Activated naive CD4-positive, alpha-beta T cell treated with anti-CD3 and anti-CD28 coated beads for 36 hours (primary cell): Measurements from ENCODE around the gene AQP1. TPM values are rescaled to one million over a fixed set of nuclear protein-coding genes. Genes with fewer than 3 reads are reported as not detected.

Source experiments
- CTCF ChIA-PET: fragments of 350-600 bp; sonication (Branson Sonifier 250); formaldehyde crosslinking; loops from one replicate; lab custom pipeline; 2021; ENCODE audit warnings: antibody characterized with exemption; lab: Charles Lee
- DNase-seq: peaks from one replicate; pipeline ENCODE4 v3.0.0-alpha.2; 2020
- H3K27ac Mint-ChIP-seq: one replicate; pipeline ENCODE4 v1.8.0; 2021; ENCODE audit warnings: mild to moderate bottlenecking, mixed read lengths
- H3K27me3 Mint-ChIP-seq: one replicate; pipeline ENCODE4 v1.8.0; 2021; ENCODE audit warnings: low read depth, mixed read lengths
- H3K36me3 Mint-ChIP-seq: one replicate; pipeline ENCODE4 v1.8.0; 2021; ENCODE audit warnings: low read depth, mixed read lengths
- H3K4me1 Mint-ChIP-seq: one replicate; pipeline ENCODE4 v1.8.0; 2021; ENCODE audit warnings: low read depth, mixed read lengths
- H3K4me3 Mint-ChIP-seq: one replicate; pipeline ENCODE4 v1.8.0; 2021; ENCODE audit warnings: mild to moderate bottlenecking, moderate library complexity, mixed read lengths
- H3K9me3 Mint-ChIP-seq: one replicate; pipeline ENCODE4 v1.8.0; 2021; ENCODE audit warnings: mixed read lengths
- intact Hi-C: fragments of 100-400 bp; cut with micrococcal nuclease; formaldehyde crosslinking; loops from one replicate; pipeline ENCODE4 v1.15.1; 2023
- total RNA-seq, 2 experiments: library from RNA; stranded (reverse); gene quantifications; one replicate each; pipeline ENCODE4 v1.2.3, GENCODE V29; 2021

Gene AQP1
- total RNA-seq, 2 experiments from 2014 or later = 0.25 to 0.48 TPM

GRCh38 chr7:30920584-30921539, 9.2 kb downstream of the AQP1 start:
- no peaks in the 10 kb centered on the region for H3K27me3 Mint-ChIP-seq
- no peaks in the 10 kb centered on the region for H3K9me3 Mint-ChIP-seq
- CTCF ChIA-PET = no interaction called here
- H3K27ac Mint-ChIP-seq = no peak overlapping the region
- no peaks in the 10 kb centered on the region for H3K4me1 Mint-ChIP-seq
- intact Hi-C loops = no loop called here
- DNase-seq = peak; percentile 2
- H3K36me3 Mint-ChIP-seq = no peaks in the 10 kb centered on the region
- H3K4me3 Mint-ChIP-seq = no peak overlapping the region

- no peaks in the 10 kb centered on the region for H3K36me3 Mint-ChIP-seq
- H3K4me3 Mint-ChIP-seq = no peak overlapping the region
- DNase-seq = peak; percentile 1
- H3K9me3 Mint-ChIP-seq = no peaks in the 10 kb centered on the region
- intact Hi-C loops = no loop called here
- H3K4me1 Mint-ChIP-seq = no peaks in the 10 kb centered on the region
- H3K27me3 Mint-ChIP-seq = no peaks in the 10 kb centered on the region
- no peak overlapping the region for H3K27ac Mint-ChIP-seq
- CTCF ChIA-PET = interaction anchor here (2.4 kb wide), 1 partner anchor 17 kb away, joined by 6 read pairs; no protein-coding TSS in a partner anchor
Observed at GRCh38 chr7:30921540-30922401, 10.1 kb downstream of the AQP1 start.

- CTCF ChIA-PET = interaction anchor here (2.4 kb wide), 1 partner anchor 16 kb away, joined by 6 read pairs; no protein-coding TSS in a partner anchor
- H3K4me3 Mint-ChIP-seq = no peak overlapping the region
Observed at GRCh38 chr7:30922596-30922995, 10.9 kb downstream of the AQP1 start.

GRCh38 chr7:30923009-30923773, 11.5 kb downstream of the AQP1 start:
- peaks cover 6% of the 10 kb centered on the region for H3K9me3 Mint-ChIP-seq
- DNase-seq = peak; percentile 1
- H3K36me3 Mint-ChIP-seq = no peaks in the 10 kb centered on the region
- intact Hi-C loops = no loop called here
- H3K4me1 Mint-ChIP-seq = no peaks in the 10 kb centered on the region
- H3K27ac Mint-ChIP-seq = no peak overlapping the region
- H3K27me3 Mint-ChIP-seq = no peaks in the 10 kb centered on the region
- no peak overlapping the region for H3K4me3 Mint-ChIP-seq
- CTCF ChIA-PET = interaction anchor here (2.4 kb wide), 1 partner anchor 15 kb away, joined by 6 read pairs; no protein-coding TSS in a partner anchor

More at GRCh38 chr7:30922596-30922995, 10.9 kb downstream of the AQP1 start:
- Mint-ChIP-seq H3K27ac (no peak overlapping the region), H3K36me3 (no peaks in the 10 kb centered on the region), H3K27me3 (no peaks in the 10 kb centered on the region), H3K4me1 (no peaks in the 10 kb centered on the region), H3K9me3 (peaks cover 4% of the 10 kb centered on the region)
- intact Hi-C loops = no loop called here
- DNase-seq = no peak

DNA sequence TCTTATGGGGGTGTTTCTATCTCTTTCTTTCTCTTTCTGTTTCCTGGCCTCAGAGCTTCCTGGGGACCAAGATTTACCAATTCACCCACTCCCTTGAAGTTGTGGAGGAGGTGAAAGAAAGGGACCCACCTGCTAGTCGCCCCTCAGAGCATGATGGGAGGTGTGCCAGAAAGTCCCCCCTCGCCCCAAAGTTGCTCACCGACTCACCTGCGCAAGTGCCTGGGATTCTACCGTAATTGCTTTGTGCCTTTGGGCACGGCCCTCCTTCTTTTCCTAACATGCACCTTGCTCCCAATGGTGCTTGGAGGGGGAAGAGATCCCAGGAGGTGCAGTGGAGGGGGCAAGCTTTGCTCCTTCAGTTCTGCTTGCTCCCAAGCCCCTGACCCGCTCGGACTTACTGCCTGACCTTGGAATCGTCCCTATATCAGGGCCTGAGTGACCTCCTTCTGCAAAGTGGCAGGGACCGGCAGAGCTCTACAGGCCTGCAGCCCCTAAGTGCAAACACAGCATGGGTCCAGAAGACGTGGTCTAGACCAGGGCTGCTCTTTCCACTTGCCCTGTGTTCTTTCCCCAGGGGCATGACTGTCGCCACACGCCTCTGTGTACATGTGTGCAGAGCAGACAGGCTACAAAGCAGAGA, 12.2 kb downstream of the AQP1 start:
- no peak overlapping the region for H3K4me3 Mint-ChIP-seq
- CTCF ChIA-PET = interaction anchor here (2.4 kb wide), 1 partner anchor 15 kb away, joined by 6 read pairs; no protein-coding TSS in a partner anchor
- H3K27me3 Mint-ChIP-seq = no peaks in the 10 kb centered on the region
- DNase-seq = peak; percentile 1
- H3K27ac Mint-ChIP-seq = no peak overlapping the region
- H3K36me3 Mint-ChIP-seq = no peaks in the 10 kb centered on the region
- H3K4me1 Mint-ChIP-seq = no peaks in the 10 kb centered on the region
- peaks cover 6% of the 10 kb centered on the region for H3K9me3 Mint-ChIP-seq
- intact Hi-C loops = no loop called here

- DNase-seq = no peak
- intact Hi-C loops = no loop called here
- H3K36me3 Mint-ChIP-seq = no peaks in the 10 kb centered on the region
- CTCF ChIA-PET = interaction anchor here (1.1 kb wide), 1 partner anchor 14 kb away, joined by 5 read pairs; no protein-coding TSS in a partner anchor
- H3K27me3 Mint-ChIP-seq = no peaks in the 10 kb centered on the region
- no peak overlapping the region for H3K4me3 Mint-ChIP-seq
- no peaks in the 10 kb centered on the region for H3K4me1 Mint-ChIP-seq
- peaks cover 6% of the 10 kb centered on the region for H3K9me3 Mint-ChIP-seq
- no peak overlapping the region for H3K27ac Mint-ChIP-seq
Observed at GRCh38 chr7:30924624-30925023, 13.0 kb downstream of the AQP1 start.

DNA sequence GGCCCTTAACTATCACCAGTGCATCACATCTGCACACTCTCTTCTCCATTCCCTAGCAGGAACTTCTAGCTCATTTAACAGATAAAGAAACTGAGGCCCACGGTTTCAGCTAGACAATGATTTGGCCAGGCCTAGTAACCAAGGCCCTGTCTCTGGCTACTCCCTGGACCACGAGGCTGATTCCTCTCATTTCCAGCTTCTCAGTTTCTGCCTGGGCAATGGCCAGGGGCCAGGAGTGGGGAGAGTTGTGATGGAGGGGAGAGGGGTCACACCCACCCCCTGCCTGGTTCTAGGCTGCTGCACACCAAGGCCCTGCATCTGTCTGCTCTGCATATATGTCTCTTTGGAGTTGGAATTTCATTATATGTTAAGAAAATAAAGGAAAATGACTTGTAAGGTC, 13.5 kb downstream of the AQP1 start:
- Mint-ChIP-seq H3K36me3 (no peaks in the 10 kb centered on the region), H3K4me3 (no peak overlapping the region), H3K27ac (no peak overlapping the region), H3K27me3 (no peaks in the 10 kb centered on the region), H3K4me1 (no peaks in the 10 kb centered on the region), H3K9me3 (peaks cover 6% of the 10 kb centered on the region)
- DNase-seq = no peak
- CTCF ChIA-PET = interaction anchor here (1.1 kb wide), 1 partner anchor 13 kb away, joined by 5 read pairs; no protein-coding TSS in a partner anchor
- intact Hi-C loops = no loop called here

DNA sequence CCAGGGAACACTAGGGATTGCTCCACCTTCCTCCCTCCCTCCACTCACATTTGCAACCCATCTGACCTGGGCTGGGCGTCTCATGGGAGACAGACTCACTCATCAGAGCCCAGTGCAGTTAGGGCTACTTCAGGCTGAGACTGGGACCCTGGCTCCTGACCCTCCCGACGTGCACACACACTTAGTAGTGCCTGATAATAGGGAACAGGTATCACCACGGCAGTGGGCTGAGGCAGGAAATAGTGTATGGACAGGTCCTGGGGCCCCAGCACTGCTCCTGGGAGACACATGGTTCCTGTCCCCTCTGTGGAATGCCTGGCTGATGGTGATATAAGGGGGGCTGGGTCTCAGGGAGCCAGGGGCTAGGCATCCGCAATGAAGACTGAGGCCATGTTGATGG, 14.3 kb downstream of the AQP1 start:
- no peak for DNase-seq
- Mint-ChIP-seq H3K36me3 (no peaks in the 10 kb centered on the region), H3K27me3 (no peaks in the 10 kb centered on the region), H3K4me1 (no peaks in the 10 kb centered on the region), H3K4me3 (no peak overlapping the region), H3K9me3 (peaks cover 6% of the 10 kb centered on the region), H3K27ac (no peak overlapping the region)
- intact Hi-C loops = no loop called here
- CTCF ChIA-PET = no interaction called here

- Mint-ChIP-seq H3K4me1 (no peaks in the 10 kb centered on the region), H3K27me3 (no peaks in the 10 kb centered on the region), H3K4me3 (no peak overlapping the region), H3K27ac (no peak overlapping the region), H3K9me3 (peaks cover 6% of the 10 kb centered on the region), H3K36me3 (no peaks in the 10 kb centered on the region)
- CTCF ChIA-PET = no interaction called here
- intact Hi-C loops = no loop called here
- no peak for DNase-seq
Observed at GRCh38 chr7:30926313-30926712, 14.7 kb downstream of the AQP1 start.

- intact Hi-C loops = no loop called here
- no peak overlapping the region for H3K27ac Mint-ChIP-seq
- no peak for DNase-seq
Observed at GRCh38 chr7:30927040-30927439, 15.4 kb downstream of the AQP1 start.

GRCh38 chr7:30927559-30927958, 15.9 kb downstream of the AQP1 start:
- no peaks in the 10 kb centered on the region for H3K4me1 Mint-ChIP-seq
- H3K4me3 Mint-ChIP-seq = no peak overlapping the region
- CTCF ChIA-PET = interaction anchor here (1.7 kb wide), 1 partner anchor 11 kb away, joined by 7 read pairs; no protein-coding TSS in a partner anchor
- H3K36me3 Mint-ChIP-seq = no peaks in the 10 kb centered on the region
- peaks cover 6% of the 10 kb centered on the region for H3K9me3 Mint-ChIP-seq
- no peaks in the 10 kb centered on the region for H3K27me3 Mint-ChIP-seq
- DNase-seq = no peak
- no peak overlapping the region for H3K27ac Mint-ChIP-seq
- intact Hi-C loops = no loop called here

More at GRCh38 chr7:30927040-30927439, 15.4 kb downstream of the AQP1 start:
- CTCF ChIA-PET = interaction anchor here (1.7 kb wide), 1 partner anchor 12 kb away, joined by 7 read pairs; no protein-coding TSS in a partner anchor
- no peaks in the 10 kb centered on the region for H3K27me3 Mint-ChIP-seq
- H3K9me3 Mint-ChIP-seq = peaks cover 6% of the 10 kb centered on the region
- H3K36me3 Mint-ChIP-seq = no peaks in the 10 kb centered on the region
- no peak overlapping the region for H3K4me3 Mint-ChIP-seq
- H3K4me1 Mint-ChIP-seq = no peaks in the 10 kb centered on the region
